HG03558 (cell line): ENCODE measurements around the gene NUCB2.
"Not testable (repeated sequence)": the region's sequence is repeated elsewhere in the genome, so short reads cannot be mapped to it uniquely, and the experiment has no call there.

Experiments used
- ATAC-seq: cut with Tn5 transposase; IDR thresholded peaks from one replicate; pipeline ENCODE4 v1.9.1; 2021; ENCODE audit warnings: moderate number of reproducible peaks; ENCODE audit not compliant: unreplicated experiment; ENCODE audit errors: extremely low read depth

NUCB2 gene

GRCh38 chr11:17267576-17267975 is 9.0 kb upstream of the NUCB2 start:
- no peak for ATAC-seq

GRCh38 chr11:17268500-17268899 is 8.0 kb upstream of the NUCB2 start:
- ATAC-seq, result not testable (repeated sequence)

GRCh38 chr11:17268902-17269301 is 7.6 kb upstream of the NUCB2 start:
- ATAC-seq, result no peak

- no peak for ATAC-seq
Observed at GRCh38 chr11:17272801-17273200, 3.7 kb upstream of the NUCB2 start.

GRCh38 chr11:17273211-17273610 is 3.3 kb upstream of the NUCB2 start:
- ATAC-seq, result no peak

- no peak for ATAC-seq
Observed at GRCh38 chr11:17273668-17274282, 2.8 kb upstream of the NUCB2 start.

GRCh38 chr11:17275400-17276235 is 921 bp upstream of the NUCB2 start:
- ATAC-seq, result no peak

GRCh38 chr11:17277024-17277584 is 565 bp downstream of the NUCB2 start:
- ATAC-seq, result no peak

- ATAC-seq, result no peak
Observed at GRCh38 chr11:17280494-17281127, 4.1 kb downstream of the NUCB2 start.

- ATAC-seq, result no peak
Observed at GRCh38 chr11:17286332-17286731, 9.8 kb downstream of the NUCB2 start.

GRCh38 chr11:17287058-17287457 is 10.5 kb downstream of the NUCB2 start:
- ATAC-seq, result no peak

- no peak for ATAC-seq
Observed at GRCh38 chr11:17291710-17292109, 15.2 kb downstream of the NUCB2 start.

GRCh38 chr11:17293311-17293710 is 16.8 kb downstream of the NUCB2 start:
- no peak for ATAC-seq

GRCh38 chr11:17294033-17294432 is 17.5 kb downstream of the NUCB2 start:
- no peak for ATAC-seq

- no peak for ATAC-seq
Observed at GRCh38 chr11:17296852-17297559, 20.5 kb downstream of the NUCB2 start.

- ATAC-seq, result peak; percentile 75
Observed at GRCh38 chr11:17298302-17298701, 21.8 kb downstream of the NUCB2 start.

- no peak for ATAC-seq
Observed at GRCh38 chr11:17300372-17300771, 23.8 kb downstream of the NUCB2 start.

- no peak for ATAC-seq
Observed at GRCh38 chr11:17313349-17314231, 37.1 kb downstream of the NUCB2 start.

GRCh38 chr11:17314232-17314547 is 37.7 kb downstream of the NUCB2 start:
- no peak for ATAC-seq
